IPS-NIHi7 (cell line): ENCODE results near the gene PEX26.
"Not testable (repeated sequence)": the region's sequence is repeated elsewhere in the genome, so short reads cannot be mapped to it uniquely, and the experiment has no call there.

Experiments
- DNase-seq: peaks from one replicate; pipeline ENCODE4 v3.0.0; 2012; ENCODE audit warnings: mixed read lengths; ENCODE audit errors: extremely low spot score

Gene PEX26

GRCh38 chr22:18056807-18057474 lies 20.8 kb upstream of the PEX26 start:
- DNase-seq: no peak

GRCh38 chr22:18057568-18058209 lies 20.1 kb upstream of the PEX26 start:
- DNase-seq: no peak

DNA sequence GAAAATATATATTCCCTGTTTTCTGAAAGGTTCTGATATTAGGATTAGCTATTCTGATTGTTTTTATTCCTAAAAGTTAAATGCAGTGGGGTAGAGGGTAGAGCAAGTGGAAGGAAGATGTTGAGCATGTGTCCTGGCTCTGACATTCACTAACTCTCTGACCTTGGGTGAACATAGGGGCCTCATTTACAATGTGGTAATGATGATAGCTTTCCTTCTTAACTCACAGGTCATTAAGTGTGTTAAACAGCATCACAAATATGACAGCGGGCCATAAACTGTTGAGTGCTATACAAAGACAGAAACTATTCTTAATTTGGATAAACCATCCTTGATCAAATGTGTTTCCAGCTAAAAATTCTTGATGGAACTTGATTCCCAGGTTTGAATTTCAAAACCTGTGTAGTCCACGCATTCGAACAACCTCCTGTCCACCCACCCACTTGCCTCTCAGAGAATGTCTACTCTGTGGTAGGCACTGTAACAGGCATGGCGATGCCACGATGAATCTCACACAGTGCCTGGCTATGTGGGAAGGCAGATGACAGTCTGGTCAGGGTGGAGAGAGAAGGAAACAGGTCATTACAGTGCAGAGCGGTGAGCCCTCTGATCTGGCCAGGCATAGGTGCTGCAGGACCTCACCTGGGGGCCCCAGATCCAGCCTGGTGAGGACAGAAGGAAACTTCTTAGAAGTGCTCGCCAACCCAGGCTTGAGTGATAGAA lies 19.3 kb upstream of the PEX26 start:
- no peak for DNase-seq

DNA sequence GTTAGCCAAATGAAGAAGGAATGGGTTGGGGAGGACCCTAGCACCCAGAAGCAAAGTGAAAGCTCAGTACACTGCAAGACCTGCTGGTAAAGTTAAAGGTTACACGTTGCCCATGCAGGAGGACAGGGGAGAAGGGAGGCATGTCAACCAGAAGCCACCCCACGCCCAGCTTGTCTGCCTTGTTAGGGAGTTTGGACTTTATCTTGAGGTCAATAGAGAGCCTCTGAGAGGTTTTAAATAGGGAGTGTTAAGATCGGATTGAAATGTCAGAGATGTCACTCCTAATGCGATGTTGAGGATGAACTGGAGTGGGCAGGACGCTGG lies 18.7 kb upstream of the PEX26 start:
- DNase-seq: no peak

DNA sequence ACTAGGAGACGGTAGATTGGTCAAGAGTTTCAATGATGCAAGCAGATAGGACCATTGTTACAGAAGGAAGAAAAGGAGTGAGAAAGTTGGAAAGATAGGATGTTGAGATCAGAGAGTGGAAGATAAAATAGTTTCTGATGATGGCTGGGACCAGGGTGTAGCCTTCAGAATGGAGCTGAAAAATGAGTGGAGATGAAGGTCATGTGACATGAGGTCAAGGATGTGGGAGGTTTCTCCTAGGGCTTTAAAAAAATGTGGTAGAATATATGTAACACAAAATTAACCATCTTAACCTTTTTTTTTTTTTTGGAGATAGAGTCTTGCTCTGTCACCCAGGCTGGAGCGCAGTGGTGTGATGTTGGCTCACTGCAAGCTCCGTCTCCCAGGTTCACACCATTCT lies 18.3 kb upstream of the PEX26 start:
- no peak for DNase-seq

GRCh38 chr22:18059991-18060390 lies 17.8 kb upstream of the PEX26 start:
- no peak for DNase-seq

DNA sequence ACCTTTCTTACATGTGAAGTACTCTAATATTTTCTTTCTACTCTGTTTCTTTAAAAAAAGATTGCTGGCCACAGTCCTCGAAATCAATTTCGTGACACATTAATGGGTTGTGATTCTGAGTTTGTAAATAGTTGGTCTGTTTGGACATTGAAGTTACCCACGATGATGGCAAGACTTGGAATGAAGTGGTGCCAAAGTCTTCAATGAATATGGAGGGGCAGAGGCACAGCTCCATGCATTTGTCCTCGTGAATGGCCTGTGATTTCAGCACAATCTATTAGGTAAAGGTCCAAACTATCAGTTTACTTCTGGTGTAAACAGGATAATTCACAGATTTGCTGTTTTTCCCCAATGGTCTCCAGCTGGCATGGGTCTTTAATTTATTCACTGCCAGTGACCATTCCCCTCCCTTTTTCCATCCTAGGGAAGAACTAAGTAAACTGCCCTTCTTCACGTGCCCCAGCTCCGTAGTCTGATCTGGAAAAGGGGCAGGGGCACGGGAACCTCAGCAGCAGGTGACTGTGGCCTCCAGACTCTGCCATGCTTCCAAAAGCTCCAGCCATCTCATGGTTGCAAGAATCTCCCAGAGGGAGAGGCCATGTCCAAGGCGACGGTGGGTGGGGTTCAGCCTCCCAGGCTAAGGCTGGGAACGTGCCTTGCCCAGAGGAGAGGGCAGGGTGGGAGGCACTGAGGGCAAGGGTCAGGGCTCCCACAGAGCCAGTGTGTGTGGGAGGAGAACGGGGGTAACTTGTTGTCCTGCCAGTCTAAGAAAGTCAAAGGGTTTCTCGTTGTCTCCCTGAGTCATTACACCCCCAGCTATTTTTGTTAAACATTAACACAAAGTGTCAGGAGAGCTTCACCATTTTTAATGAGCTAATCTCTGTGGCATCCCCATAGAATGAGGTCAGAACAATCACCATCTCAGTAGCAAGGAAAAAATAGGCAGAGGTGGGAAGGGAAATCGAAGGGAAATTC lies 16.9 kb upstream of the PEX26 start:
- no peak for DNase-seq

DNA sequence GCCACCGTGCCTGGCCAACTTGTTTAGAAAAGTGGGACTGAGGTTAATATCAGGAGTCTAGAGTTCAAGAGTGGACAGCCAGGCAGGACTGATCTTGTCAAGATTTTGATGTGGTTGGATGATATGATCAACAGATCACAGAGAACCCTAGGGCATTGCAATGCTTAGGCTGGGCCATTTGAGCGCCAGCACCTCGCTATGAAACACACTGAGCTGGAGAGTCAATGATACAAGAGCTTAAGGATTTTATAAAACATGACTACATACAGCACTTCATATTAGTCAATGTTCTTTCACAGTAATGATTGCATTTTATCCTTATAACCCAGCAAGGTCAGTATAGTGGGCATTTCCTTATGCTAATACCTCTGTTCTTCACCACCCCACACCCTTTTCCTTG lies 15.4 kb upstream of the PEX26 start:
- DNase-seq: no peak

DNA sequence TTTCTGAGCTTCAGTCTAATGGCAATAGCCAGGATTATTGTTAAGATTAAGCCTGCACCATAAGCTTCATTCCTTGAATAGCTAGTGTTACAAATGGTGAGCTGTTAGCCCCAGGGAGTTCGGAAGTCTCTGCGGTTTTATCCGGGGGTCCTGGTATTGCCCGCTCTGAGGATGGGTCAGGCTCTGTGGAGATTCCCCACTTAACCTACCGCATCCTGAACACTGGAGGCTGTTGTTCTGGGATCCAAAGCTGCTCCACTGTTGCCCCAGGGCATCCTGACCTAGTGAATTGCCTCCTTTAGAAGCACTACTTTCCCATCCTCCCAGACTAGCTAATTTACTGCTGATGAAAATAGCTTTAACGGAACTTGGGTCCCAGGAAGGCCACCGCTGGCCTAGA lies 14.5 kb upstream of the PEX26 start:
- no peak for DNase-seq

DNA sequence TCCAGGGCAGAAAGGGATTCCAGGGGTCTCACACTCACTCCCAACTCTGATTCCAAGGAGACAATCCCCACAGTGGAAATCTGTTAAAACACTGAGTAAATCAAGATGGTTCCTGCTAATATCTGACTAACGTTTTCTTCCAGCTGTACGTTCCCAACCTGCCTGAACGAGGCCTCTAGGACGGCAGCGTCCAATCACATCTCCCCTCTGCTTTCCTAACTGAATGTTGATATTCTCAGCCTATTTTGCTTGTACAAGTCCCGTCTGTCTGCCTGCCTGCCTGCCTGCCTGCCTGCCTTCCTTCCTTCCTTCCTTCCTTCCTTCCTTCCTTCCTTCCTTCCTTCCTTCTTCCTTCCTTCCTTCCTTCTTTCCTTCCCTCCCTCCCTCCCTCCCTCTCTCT lies 14.1 kb upstream of the PEX26 start:
- not testable (repeated sequence) for DNase-seq

DNA sequence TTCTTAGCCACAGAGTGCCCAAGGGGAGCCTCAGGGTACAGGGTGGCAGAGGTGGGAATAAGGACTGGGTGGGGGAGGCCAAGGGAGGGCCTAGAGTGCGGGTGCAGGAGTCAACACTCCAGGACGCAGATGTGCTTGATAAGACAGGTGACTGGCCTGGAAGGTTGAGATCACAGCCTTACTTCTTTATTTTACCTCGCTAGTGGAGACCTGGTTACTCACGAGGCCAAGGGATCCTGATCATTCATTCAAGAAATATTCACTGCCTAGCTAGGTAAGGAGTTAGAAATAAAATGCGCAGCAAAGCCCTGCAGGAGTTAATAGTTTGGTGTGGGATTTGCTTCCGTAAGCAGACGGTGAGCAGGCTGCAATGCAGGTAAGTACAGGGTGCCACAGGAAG lies 13.2 kb upstream of the PEX26 start:
- no peak for DNase-seq

DNA sequence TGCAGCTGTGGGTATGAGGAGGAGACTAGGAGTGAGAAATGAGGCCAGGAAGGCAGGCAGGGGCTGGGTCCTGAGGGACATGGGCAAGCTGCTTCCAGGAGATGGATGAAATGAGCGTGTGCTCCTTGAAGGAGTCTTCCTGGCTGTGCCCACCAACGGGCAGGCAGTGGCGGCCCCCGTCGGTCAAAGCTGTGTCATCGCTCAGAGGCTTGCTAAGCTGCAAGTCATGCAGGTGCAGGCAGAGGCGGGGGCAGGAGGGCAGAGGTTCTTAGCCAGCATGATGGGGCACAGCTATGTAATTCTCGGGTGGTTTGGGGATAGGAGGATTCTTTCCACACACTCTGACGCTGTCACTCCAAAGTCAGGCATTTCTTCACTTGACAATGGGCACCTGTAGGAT lies 12.5 kb upstream of the PEX26 start:
- DNase-seq: no peak

DNA sequence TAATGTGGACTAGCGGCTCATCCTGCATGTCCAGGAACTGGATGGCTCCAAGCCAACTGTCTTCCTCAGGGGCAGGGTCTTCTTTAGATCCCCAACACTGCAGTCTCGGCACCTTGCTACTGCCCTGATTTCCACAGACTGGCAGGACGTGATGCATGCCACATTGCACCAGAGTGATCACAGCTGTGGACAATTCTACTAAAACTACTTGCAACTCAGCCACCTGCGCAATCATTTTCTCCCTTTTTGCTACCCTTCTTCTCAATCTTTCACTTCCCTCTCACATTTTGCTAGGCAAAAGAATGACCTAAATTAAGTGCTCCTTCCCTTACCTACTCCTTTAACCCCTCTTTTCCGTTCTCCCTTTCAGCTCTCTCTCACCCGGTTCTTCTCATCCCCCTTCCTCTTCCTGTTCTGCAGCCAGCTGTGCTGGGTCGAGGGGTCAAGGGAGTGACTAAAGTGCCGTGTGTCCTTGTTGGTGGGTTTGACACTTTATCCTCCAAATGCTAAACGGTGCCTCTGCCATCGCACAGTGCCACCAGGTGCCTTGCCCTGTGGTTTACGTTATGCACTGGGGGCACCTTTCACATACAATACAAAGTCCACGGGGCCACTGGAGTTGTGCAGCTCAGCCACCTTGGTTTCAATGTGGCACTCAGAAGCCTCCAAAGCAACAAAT lies 11.5 kb upstream of the PEX26 start:
- no peak for DNase-seq

- no peak for DNase-seq
These were observed 10.7 kb upstream of the PEX26 start for GRCh38 chr22:18067121-18067520.

DNA sequence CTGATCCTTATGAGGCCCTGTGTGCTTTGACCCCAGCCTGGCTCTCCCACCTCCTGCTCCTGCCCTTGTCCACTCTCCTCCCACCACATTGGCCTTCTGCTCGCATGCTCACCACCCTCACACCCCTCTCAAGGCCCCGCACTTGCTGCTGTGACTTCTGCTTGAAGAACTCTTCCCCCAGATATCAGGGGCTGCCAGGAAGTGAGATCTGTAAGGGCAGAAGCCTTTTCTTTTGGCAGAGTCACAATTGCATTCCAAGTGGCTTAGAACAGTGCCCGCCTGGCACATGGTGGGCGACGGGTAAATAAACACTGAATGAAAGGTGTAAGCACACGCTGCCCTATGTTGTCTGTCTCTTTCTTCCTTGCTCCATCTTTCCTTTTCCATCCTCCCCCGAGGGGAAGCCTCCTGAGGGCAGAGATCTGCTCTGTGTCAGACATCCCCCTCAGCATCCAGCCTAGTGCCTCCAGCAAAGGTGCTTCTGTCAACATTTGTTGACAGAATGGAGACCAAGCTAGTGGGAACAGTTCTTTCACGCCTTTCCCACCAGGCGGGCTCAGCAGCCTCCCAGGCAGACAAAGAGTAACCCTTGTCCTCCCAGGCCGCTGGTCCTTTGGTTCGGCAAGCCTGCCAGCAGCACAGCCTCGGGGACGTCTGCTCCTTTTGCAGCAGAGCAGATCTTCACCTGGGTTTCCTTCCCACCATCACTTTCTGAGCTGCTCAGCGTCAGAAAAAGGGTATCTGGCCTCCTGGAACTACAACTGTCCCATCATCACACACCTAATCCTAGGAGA lies 10.0 kb upstream of the PEX26 start:
- no peak for DNase-seq

DNA sequence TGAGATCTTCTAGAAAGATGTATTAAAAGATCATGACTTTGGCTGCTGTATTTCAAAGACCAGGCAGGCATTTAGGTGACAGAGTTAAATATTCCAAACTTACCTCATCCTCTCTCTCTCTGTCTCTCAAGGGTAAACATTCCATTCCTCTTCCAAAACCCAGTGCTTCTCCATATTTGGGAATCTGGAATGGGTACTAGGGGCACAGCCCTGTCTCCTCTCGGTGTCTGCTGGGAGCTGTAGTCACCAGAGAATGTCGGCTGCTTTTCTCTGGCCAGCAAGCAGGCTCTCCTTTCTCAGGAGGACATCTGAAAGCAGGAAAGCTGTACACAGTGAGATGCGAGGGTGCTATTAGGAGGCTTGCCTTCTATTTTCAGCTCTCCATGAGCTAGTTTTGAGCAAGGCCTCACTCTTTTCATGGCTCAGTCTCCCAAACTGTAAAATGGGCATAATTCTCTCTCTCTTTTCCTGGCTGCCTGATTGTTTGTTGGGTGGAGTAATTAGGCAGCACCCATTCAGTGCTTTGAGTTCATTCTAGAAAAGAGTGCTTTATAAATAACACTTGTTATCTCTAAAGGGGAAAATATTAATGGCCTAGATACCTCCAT lies 9.3 kb upstream of the PEX26 start:
- no peak for DNase-seq

DNA sequence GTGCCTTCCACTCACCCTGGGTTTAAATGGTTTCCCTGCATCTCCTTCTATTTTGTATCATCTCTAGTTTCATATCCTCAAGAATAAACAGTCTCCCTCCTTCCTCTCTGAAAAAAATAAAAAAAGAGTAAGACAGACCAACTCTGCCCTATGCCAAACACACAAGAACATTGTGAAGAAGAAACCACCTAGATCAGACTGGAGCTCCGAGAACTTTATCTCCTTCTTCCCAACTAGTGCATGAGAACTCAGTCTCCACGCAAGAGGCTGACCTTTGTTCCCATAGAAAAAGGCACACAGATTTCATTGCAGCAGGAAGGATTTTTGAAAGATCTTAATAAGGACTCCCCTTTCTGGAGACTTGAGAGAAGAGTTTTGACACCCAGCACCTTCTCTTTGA lies 8.7 kb upstream of the PEX26 start:
- no peak for DNase-seq

DNA sequence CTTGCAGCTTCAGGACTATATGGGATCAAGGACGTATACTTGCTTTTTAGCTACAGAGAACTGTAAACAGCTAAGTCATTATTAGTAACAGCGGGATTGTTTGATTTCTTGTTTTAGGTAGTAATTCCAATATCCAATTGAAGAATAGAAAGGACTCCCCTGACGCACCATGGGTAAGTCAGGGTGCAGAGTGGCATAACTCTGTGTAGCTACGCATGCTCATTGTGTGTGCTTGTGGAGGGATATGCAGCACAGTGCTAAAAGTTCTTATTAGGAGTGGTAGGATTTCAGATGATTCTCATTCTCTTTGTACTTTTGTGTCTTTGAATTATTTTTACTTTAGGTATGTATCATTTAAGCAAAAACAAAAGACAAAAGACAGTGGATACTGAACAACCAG lies 7.7 kb upstream of the PEX26 start:
- DNase-seq: no peak

GRCh38 chr22:18070556-18071306 lies 7.1 kb upstream of the PEX26 start:
- no peak for DNase-seq
